ENCODE measurements around the gene AAMP.
"Not testable (repeated sequence)": the region's sequence is repeated elsewhere in the genome, so short reads cannot be mapped to it uniquely, and the experiment has no call there.

Gene AAMP

GRCh38 chr2:218282173-218282991 lies 12.4 kb upstream of the AAMP start:
- peak overlapping the region; percentile 45 for H3K27ac ChIP-seq (ENCODE audit: low read length)
- peak overlapping the region in 1 of 2 donors; percentile 18 for H3K4me3 ChIP-seq (ENCODE audit: low read depth in 1 of 2, low read length in 2 of 2)
- peaks cover 38 to 56% of the 10 kb centered on the region in 2 donors for H3K36me3 ChIP-seq (ENCODE audit: control insufficient read depth in 1 of 2, insufficient read depth in 2 of 2, low read length in 2 of 2)
- no peaks in the 10 kb centered on the region for H3K27me3 ChIP-seq (ENCODE audit: low read depth, low read length)
- peaks cover 38 to 60% of the 10 kb centered on the region in 2 donors for H3K4me1 ChIP-seq (ENCODE audit: control insufficient read depth in 1 of 2, insufficient read depth in 2 of 2, low read length in 2 of 2)
- no peaks in the 10 kb centered on the region for H3K9me3 ChIP-seq (ENCODE audit: control insufficient read depth in 1 of 2, low read length in 2 of 2)

GRCh38 chr2:218281449-218281848 lies 11.5 kb upstream of the AAMP start:
- Histone ChIP-seq H3K27me3 (ENCODE audit: low read depth, low read length) (no peaks in the 10 kb centered on the region), H3K27ac (ENCODE audit: low read length) (peak overlapping the region; percentile 33), H3K36me3 (ENCODE audit: control insufficient read depth in 1 of 2, insufficient read depth in 2 of 2, low read length in 2 of 2) (peaks cover 47 to 60% of the 10 kb centered on the region in 2 donors), H3K4me1 (ENCODE audit: control insufficient read depth in 1 of 2, insufficient read depth in 2 of 2, low read length in 2 of 2) (peaks cover 32 to 57% of the 10 kb centered on the region in 2 donors), H3K4me3 (ENCODE audit: low read depth in 1 of 2, low read length in 2 of 2) (no peak overlapping the region), H3K9me3 (ENCODE audit: control insufficient read depth in 1 of 2, low read length in 2 of 2) (no peaks in the 10 kb centered on the region)

- Histone ChIP-seq H3K4me3 (ENCODE audit: low read depth in 1 of 2, low read length in 2 of 2) (no peak overlapping the region), H3K36me3 (ENCODE audit: control insufficient read depth in 1 of 2, insufficient read depth in 2 of 2, low read length in 2 of 2) (peaks cover 58 to 71% of the 10 kb centered on the region in 2 donors), H3K4me1 (ENCODE audit: control insufficient read depth in 1 of 2, insufficient read depth in 2 of 2, low read length in 2 of 2) (peaks cover 22 to 46% of the 10 kb centered on the region in 2 donors), H3K9me3 (ENCODE audit: control insufficient read depth in 1 of 2, low read length in 2 of 2) (no peaks in the 10 kb centered on the region), H3K27ac (ENCODE audit: low read length) (no peak overlapping the region), H3K27me3 (ENCODE audit: low read depth, low read length) (no peaks in the 10 kb centered on the region)
Observed at GRCh38 chr2:218280260-218280870, 10.4 kb upstream of the AAMP start.

GRCh38 chr2:218278531-218279360 lies 8.8 kb upstream of the AAMP start:
- no peak overlapping the region for H3K4me3 ChIP-seq (ENCODE audit: low read depth in 1 of 2, low read length in 2 of 2)
- H3K9me3 ChIP-seq (ENCODE audit: control insufficient read depth in 1 of 2, low read length in 2 of 2), result no peaks in the 10 kb centered on the region
- peaks cover 73 to 87% of the 10 kb centered on the region in 2 donors for H3K36me3 ChIP-seq (ENCODE audit: control insufficient read depth in 1 of 2, insufficient read depth in 2 of 2, low read length in 2 of 2)
- H3K4me1 ChIP-seq (ENCODE audit: control insufficient read depth in 1 of 2, insufficient read depth in 2 of 2, low read length in 2 of 2), result peaks cover 12 to 30% of the 10 kb centered on the region in 2 donors
- H3K27me3 ChIP-seq (ENCODE audit: low read depth, low read length), result no peaks in the 10 kb centered on the region
- no peak overlapping the region for H3K27ac ChIP-seq (ENCODE audit: low read length)

- no peaks in the 10 kb centered on the region for H3K9me3 ChIP-seq (ENCODE audit: control insufficient read depth in 1 of 2, low read length in 2 of 2)
- H3K27ac ChIP-seq (ENCODE audit: low read length), result no peak overlapping the region
- H3K4me1 ChIP-seq (ENCODE audit: control insufficient read depth in 1 of 2, insufficient read depth in 2 of 2, low read length in 2 of 2), result peaks cover 4 to 27% of the 10 kb centered on the region in 2 donors
- peaks cover 74 to 87% of the 10 kb centered on the region in 2 donors for H3K36me3 ChIP-seq (ENCODE audit: control insufficient read depth in 1 of 2, insufficient read depth in 2 of 2, low read length in 2 of 2)
- no peak overlapping the region for H3K4me3 ChIP-seq (ENCODE audit: low read depth in 1 of 2, low read length in 2 of 2)
- H3K27me3 ChIP-seq (ENCODE audit: low read depth, low read length), result no peaks in the 10 kb centered on the region
Observed at GRCh38 chr2:218277921-218278320, 8.0 kb upstream of the AAMP start.

GRCh38 chr2:218276986-218277755 lies 7.2 kb upstream of the AAMP start:
- Histone ChIP-seq H3K4me1 (ENCODE audit: control insufficient read depth in 1 of 2, insufficient read depth in 2 of 2, low read length in 2 of 2) (peaks cover 3 to 27% of the 10 kb centered on the region in 2 donors), H3K4me3 (ENCODE audit: low read depth in 1 of 2, low read length in 2 of 2) (no peak overlapping the region), H3K36me3 (ENCODE audit: control insufficient read depth in 1 of 2, insufficient read depth in 2 of 2, low read length in 2 of 2) (peaks cover 74 to 84% of the 10 kb centered on the region in 2 donors), H3K27ac (ENCODE audit: low read length) (no peak overlapping the region), H3K9me3 (ENCODE audit: control insufficient read depth in 1 of 2, low read length in 2 of 2) (no peaks in the 10 kb centered on the region), H3K27me3 (ENCODE audit: low read depth, low read length) (no peaks in the 10 kb centered on the region)

GRCh38 chr2:218275371-218276072 lies 5.6 kb upstream of the AAMP start:
- Histone ChIP-seq H3K27me3 (ENCODE audit: low read depth, low read length) (no peaks in the 10 kb centered on the region), H3K27ac (ENCODE audit: low read length) (no peak overlapping the region)

GRCh38 chr2:218274586-218274985 lies 4.6 kb upstream of the AAMP start:
- H3K9me3 ChIP-seq (ENCODE audit: control insufficient read depth in 1 of 2, low read length in 2 of 2), result no peaks in the 10 kb centered on the region
- peaks cover 57 to 61% of the 10 kb centered on the region in 2 donors for H3K36me3 ChIP-seq (ENCODE audit: control insufficient read depth in 1 of 2, insufficient read depth in 2 of 2, low read length in 2 of 2)
- no peak overlapping the region for H3K27ac ChIP-seq (ENCODE audit: low read length)
- peaks cover 12 to 32% of the 10 kb centered on the region in 2 donors for H3K4me1 ChIP-seq (ENCODE audit: control insufficient read depth in 1 of 2, insufficient read depth in 2 of 2, low read length in 2 of 2)
- no peaks in the 10 kb centered on the region for H3K27me3 ChIP-seq (ENCODE audit: low read depth, low read length)
- H3K4me3 ChIP-seq (ENCODE audit: low read depth in 1 of 2, low read length in 2 of 2), result no peak overlapping the region

More at GRCh38 chr2:218275371-218276072, 5.6 kb upstream of the AAMP start:
- Histone ChIP-seq H3K4me1 (ENCODE audit: control insufficient read depth in 1 of 2, insufficient read depth in 2 of 2, low read length in 2 of 2) (peaks cover 12 to 32% of the 10 kb centered on the region in 2 donors), H3K4me3 (ENCODE audit: low read depth in 1 of 2, low read length in 2 of 2) (no peak overlapping the region), H3K9me3 (ENCODE audit: control insufficient read depth in 1 of 2, low read length in 2 of 2) (no peaks in the 10 kb centered on the region), H3K36me3 (ENCODE audit: control insufficient read depth in 1 of 2, insufficient read depth in 2 of 2, low read length in 2 of 2) (peaks cover 66 to 70% of the 10 kb centered on the region in 2 donors)

GRCh38 chr2:218273908-218274249 lies 3.9 kb upstream of the AAMP start:
- no peak overlapping the region for H3K4me3 ChIP-seq (ENCODE audit: low read depth in 1 of 2, low read length in 2 of 2)
- H3K27ac ChIP-seq (ENCODE audit: low read length), result no peak overlapping the region
- no peaks in the 10 kb centered on the region for H3K9me3 ChIP-seq (ENCODE audit: control insufficient read depth in 1 of 2, low read length in 2 of 2)
- peaks cover 16 to 34% of the 10 kb centered on the region in 2 donors for H3K4me1 ChIP-seq (ENCODE audit: control insufficient read depth in 1 of 2, insufficient read depth in 2 of 2, low read length in 2 of 2)
- peaks cover 50 to 54% of the 10 kb centered on the region in 2 donors for H3K36me3 ChIP-seq (ENCODE audit: control insufficient read depth in 1 of 2, insufficient read depth in 2 of 2, low read length in 2 of 2)
- H3K27me3 ChIP-seq (ENCODE audit: low read depth, low read length), result no peaks in the 10 kb centered on the region

GRCh38 chr2:218273214-218273907 lies 3.4 kb upstream of the AAMP start:
- not testable (repeated sequence) for H3K4me3 ChIP-seq (ENCODE audit: low read depth in 1 of 2, low read length in 2 of 2); H3K9me3 ChIP-seq (ENCODE audit: control insufficient read depth in 1 of 2, low read length in 2 of 2); H3K27me3 ChIP-seq (ENCODE audit: low read depth, low read length)
- Histone ChIP-seq H3K4me1 (ENCODE audit: control insufficient read depth in 1 of 2, insufficient read depth in 2 of 2, low read length in 2 of 2) (peaks cover 16 to 36% of the 10 kb centered on the region in 2 donors), H3K36me3 (ENCODE audit: control insufficient read depth in 1 of 2, insufficient read depth in 2 of 2, low read length in 2 of 2) (peaks cover 46 to 49% of the 10 kb centered on the region in 2 donors), H3K27ac (ENCODE audit: low read length) (peak overlapping the region; percentile 67)

Data from muscle layer of duodenum (tissue), 2 donors.